AG09319 (cell line): Measurements from ENCODE around the gene RBM20.

Experiments
- DNase-seq: peaks from one replicate; pipeline ENCODE4 v3.0.0-alpha.2; 2010; ENCODE audit warnings: low read depth; ENCODE audit errors: extremely low read depth
- TF ChIP-seq, protein P1 (sequence below): IDR thresholded peaks from 2 replicates; pipeline ENCODE4 v1.5.1; 2011; ENCODE audit warnings: low read depth, mild to moderate bottlenecking, inconsistent platforms, low read length, moderate library complexity

RBM20 gene

DNA sequence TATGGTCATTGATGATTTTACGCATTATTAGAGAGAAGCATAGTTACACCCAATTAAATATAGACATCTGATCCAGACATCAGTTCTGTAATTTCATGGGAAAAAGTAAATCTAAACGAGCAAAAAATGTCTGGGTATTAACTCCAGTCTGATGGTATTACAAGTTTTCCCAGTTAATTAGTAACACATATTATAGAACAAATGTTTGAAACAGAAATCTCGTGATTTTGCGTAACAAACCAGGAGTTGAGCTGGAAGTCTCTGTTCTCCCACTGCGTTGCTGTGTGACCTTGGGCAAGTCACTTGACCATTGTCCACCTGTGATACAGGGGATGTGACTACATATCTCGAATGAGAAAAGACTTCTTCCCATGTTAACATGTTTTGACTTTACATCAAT is 43.3 kb downstream of the RBM20 start:
- TF ChIP-seq, protein P1, sequence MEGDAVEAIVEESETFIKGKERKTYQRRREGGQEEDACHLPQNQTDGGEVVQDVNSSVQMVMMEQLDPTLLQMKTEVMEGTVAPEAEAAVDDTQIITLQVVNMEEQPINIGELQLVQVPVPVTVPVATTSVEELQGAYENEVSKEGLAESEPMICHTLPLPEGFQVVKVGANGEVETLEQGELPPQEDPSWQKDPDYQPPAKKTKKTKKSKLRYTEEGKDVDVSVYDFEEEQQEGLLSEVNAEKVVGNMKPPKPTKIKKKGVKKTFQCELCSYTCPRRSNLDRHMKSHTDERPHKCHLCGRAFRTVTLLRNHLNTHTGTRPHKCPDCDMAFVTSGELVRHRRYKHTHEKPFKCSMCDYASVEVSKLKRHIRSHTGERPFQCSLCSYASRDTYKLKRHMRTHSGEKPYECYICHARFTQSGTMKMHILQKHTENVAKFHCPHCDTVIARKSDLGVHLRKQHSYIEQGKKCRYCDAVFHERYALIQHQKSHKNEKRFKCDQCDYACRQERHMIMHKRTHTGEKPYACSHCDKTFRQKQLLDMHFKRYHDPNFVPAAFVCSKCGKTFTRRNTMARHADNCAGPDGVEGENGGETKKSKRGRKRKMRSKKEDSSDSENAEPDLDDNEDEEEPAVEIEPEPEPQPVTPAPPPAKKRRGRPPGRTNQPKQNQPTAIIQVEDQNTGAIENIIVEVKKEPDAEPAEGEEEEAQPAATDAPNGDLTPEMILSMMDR, result no peak
- no peak for DNase-seq

DNA sequence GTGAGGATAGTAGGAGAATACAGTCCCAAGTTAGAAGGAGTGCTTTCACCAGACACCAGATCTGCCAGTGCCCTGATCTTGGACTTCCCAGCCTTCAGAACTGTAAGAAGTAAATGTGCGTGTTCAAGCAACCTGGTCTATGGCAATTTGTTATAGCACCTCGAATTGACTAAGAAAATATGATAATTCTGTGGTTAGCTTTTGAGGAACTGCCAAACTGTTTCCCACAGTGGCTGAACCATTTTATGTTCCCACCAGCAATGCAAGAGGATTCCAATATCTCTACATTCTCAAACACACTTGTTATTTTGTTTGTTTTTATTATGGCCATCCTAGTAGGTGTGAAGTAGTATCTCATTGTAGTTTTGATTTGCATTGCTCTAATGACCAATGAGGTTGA is 47.0 kb downstream of the RBM20 start:
- TF ChIP-seq, protein P1, result no peak
- DNase-seq, result no peak

DNA sequence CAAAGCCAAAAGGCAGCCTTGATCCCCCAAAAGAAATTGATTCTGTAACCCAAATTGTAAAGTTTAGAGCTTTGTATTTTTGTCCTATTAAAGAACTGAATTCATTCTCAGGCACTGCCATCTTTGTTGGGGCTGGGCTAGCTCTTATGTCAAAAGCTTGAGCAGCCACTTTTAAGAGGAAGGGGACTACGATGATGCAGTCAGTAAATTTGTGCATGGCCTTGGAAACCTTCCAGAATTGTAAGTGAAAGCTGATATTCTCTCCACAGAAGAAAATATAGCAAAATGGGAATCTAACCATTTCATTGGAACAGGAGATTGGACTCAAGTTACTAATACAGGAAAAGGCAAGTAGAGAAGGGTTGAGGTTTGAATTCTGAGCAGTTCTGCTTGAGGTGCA is 50.1 kb downstream of the RBM20 start:
- TF ChIP-seq, protein P1, result no peak
- DNase-seq, result no peak

DNA sequence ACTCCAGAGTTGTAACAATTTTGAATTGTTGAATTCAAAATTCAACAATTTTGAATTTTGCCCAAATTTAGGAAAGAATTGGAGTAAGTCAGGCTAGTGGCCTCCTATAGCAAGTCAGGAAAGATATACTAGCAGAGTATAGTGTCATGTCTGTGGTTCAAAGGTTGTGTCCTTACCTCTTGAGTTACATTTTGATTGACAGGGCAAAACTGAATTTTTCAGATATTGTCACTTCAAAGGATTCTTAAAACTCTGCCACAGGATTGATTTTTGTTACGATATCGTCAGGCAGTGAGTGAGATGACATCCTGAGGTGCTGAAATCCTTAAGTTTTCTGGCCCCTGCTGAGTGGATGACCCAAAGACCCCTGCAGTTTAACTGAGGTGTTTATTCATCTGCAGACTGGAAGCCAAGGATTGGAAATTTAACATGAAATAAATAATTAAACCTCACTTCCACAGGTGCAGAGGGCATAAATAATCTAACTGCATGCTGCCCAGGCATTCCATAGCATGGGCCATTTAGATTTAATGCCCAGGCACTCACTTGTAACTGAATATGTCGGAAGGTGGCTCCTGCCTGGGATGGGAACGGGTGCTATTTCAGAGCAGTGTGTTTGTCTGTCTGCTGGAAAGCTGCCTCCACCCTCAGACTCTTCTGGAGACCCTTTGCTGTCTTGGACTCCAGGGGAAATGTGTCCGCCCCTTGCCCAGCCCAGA is 50.8 kb downstream of the RBM20 start:
- no peak for DNase-seq
- TF ChIP-seq, protein P1, result no peak

DNA sequence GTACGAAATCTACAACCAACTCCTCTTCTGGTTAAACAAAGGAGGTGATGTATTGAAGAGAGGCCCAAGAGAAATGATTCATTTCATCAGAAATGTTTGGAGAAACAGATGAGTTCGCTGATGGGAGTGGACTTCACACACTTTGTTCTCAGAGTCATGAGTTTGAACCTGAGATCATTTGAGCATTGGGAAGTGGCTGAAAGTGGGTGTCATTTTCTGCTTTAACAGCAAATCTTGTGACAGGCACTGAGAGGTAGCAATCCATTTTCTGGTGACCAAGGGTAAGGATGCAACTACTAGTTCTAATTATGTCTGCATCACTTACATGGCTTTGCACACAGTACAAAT is 51.4 kb downstream of the RBM20 start:
- DNase-seq, result no peak
- TF ChIP-seq, protein P1, result no peak

DNA sequence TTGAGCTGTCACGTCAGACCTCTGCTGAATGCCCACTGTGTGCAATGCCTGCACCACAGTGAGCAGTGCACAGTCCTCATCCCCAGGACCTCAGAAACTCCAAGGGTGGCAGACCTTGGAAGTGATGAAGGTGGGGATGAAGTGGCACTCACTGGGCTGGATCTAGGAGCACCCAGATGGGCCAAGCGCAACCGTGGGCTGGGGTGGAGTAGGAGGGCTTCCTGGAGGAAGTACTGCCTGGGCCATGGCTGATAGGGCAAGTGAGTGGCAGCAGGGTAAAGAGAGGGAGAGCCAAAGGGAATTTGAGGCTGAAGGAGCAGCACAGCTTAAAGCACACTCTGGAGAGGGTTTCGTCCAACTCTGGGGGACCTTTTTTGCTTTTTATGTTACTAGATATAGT is 52.3 kb downstream of the RBM20 start:
- no peak for DNase-seq
- TF ChIP-seq, protein P1, result no peak

DNA sequence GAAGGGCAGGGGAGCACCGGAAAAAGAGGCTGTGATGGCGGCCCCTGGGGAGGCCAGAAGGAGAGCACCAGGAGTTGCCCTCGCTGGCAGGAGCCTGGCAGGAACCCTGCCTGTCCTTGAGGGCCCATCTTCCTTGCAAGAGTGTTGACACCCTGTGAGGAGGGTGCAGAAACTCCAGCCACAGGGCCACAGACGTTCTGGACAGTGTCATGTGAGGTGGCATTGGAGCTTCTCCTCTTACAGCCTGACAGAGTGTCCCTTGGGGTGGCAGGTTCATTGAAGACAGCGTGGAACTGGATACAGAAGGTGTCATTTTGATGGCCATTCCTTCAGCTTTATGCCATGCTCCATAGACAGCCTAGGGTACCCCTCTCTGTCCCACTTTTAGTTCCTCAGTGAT is 54.2 kb downstream of the RBM20 start:
- TF ChIP-seq, protein P1, result no peak
- no peak for DNase-seq
